D721Med (cell line): ENCODE data around the gene KCNIP1.

ENCODE experiments used
- DNase-seq: peaks from one replicate; pipeline ENCODE4 v3.0.0; 2011; ENCODE audit warnings: low spot score; ENCODE audit not compliant: insufficient read length
- FAIRE-seq: peaks from 2 replicates; lab custom pipeline; 2011; peaks lifted over from hg19 to GRCh38; lab: Jason Lieb, UNC
- TF ChIP-seq, protein P1 (sequence below): IDR thresholded peaks from 2 replicates; pipeline ENCODE4 v1.5.1; 2012; ENCODE audit warnings: mild to moderate bottlenecking, control low read depth; ENCODE audit not compliant: insufficient read depth; ENCODE audit errors: missing control alignments

Gene KCNIP1

DNA sequence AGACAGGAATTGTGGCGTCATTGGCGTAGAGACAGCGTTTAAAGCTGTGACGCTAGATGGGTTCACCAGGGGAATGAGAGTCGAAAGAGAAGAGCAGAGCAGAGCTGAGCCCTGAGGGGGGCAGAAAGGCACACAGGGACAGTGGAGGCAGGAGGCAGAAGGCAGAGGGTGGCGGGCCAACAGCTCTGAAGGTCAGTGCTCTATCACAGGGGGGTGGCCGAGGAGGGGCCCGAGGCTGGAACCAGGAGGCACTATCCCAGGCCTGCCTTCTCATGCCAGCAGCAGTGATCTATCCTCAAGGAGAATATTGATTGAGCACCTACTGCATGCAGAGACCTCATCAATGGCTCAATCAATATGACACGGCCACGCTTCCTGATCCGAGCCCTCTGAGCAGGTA lies 132.4 kb downstream of the KCNIP1 start:
- FAIRE-seq (no peak), DNase-seq (no peak)
- TF ChIP-seq, protein P1, sequence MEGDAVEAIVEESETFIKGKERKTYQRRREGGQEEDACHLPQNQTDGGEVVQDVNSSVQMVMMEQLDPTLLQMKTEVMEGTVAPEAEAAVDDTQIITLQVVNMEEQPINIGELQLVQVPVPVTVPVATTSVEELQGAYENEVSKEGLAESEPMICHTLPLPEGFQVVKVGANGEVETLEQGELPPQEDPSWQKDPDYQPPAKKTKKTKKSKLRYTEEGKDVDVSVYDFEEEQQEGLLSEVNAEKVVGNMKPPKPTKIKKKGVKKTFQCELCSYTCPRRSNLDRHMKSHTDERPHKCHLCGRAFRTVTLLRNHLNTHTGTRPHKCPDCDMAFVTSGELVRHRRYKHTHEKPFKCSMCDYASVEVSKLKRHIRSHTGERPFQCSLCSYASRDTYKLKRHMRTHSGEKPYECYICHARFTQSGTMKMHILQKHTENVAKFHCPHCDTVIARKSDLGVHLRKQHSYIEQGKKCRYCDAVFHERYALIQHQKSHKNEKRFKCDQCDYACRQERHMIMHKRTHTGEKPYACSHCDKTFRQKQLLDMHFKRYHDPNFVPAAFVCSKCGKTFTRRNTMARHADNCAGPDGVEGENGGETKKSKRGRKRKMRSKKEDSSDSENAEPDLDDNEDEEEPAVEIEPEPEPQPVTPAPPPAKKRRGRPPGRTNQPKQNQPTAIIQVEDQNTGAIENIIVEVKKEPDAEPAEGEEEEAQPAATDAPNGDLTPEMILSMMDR, result no peak

DNA sequence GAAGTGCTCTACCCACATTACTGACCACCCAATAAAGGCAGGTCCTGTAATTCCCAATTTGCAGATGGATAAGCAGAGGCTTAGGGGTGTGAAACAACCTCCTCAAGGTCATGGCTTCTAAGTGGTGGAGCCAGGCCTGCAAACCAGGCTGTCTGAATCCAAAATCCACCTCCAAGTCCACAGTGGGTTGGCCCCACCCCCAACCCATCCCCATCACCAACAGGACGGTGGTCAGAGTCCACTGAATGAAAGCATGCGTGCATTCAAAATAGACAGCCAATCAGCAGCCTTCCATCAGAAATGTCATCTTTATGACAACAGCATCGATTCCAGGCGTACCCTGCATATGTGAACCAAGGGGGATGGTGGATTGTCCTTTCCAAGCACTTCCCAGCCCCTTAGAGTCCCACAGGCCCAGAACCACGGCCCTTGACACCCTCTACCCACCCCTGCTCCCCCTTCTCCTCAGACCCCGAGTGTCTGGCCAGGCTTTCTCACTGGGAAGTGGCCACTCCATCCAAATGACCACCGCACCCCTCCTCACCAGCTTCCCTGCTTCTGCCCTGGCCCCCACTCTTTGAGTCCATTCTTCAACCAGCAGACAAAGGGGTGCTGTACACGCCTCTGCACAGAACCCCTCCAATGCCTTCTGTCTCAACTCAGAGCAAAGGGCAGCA lies 133.1 kb downstream of the KCNIP1 start:
- TF ChIP-seq, protein P1, result no peak
- no peak for FAIRE-seq
- no peak for DNase-seq

DNA sequence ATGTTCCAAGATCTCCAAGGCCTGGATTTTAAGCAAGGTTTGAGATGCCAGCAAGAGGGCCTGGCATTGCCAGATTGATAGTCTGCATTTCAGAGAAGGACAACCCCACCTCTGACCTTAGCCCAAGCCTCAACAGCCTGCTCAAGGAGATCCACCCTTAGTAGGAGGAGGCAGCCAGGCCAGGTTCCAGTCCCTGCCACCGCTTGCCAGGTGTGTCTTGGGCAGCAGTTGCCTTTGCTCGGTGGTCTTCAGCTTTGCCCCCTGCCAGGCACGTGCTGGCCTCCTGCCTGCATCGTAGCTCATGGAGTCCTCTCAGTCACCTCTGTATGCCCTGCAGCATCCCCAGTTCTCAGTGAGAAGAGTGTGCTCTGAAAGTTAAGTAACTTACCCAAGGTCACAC lies 134.2 kb downstream of the KCNIP1 start:
- FAIRE-seq, result no peak
- TF ChIP-seq, protein P1, result no peak
- no peak for DNase-seq

- TF ChIP-seq, protein P1, result peak; percentile 87
- DNase-seq (peak; percentile 64), FAIRE-seq (no peak)
These were observed 134.8 kb downstream of the KCNIP1 start for GRCh38 chr5:170638454-170639220.

GRCh38 chr5:170639221-170639925 lies 135.6 kb downstream of the KCNIP1 start:
- TF ChIP-seq, protein P1, result no peak
- no peak for FAIRE-seq

DNA sequence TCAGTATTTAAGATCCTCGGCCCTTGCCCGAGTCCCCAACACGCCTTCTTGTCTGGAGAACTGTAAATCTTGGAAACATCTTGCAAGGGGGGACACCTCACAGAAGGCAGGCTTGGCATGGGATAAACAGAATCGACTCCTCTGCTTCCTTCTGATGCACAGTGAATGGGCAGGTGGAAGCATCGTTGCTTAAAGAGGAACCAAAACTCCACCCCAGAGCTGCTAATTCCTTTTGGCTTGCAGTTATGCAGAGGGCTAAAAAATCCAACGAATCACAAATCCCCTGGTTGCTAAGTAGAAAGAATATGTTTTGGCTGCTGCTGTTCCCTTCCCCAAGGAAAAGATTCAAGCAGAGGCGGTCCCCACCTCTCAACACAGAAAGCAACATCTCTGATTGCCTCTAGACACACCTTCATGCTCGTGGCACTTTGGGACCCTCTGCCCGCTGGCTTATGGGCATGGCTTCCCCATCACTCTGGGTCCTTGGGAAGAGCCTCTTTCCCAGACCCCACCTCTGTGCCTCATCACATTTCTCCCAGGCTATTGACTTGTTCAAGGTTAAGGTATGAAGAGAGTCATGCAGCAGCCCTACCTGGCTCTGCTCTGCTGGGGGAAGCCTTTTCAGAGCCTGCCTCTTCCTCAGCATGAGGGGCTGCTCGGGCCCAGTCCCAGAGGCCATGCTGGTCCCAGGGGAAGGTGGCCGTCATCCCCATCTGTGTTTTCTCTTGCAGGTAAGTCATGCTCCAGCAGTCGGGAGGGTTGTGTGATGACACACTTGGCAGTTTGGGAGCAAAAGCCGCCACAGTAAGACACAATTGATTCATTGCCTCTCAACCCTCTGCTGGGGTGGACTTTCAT lies 137.1 kb downstream of the KCNIP1 start:
- TF ChIP-seq, protein P1, result no peak
- DNase-seq (no peak), FAIRE-seq (no peak)

More at GRCh38 chr5:170639221-170639925, 135.6 kb downstream of the KCNIP1 start:
- DNase-seq, result no peak
